ENCODE data around the gene EML4.

Gene EML4

GRCh38 chr2:42191285-42192009, 22.3 kb downstream of the EML4 start:
- no peak for DNase-seq (ENCODE audit: low spot score)
- TF ChIP-seq, protein P1, sequence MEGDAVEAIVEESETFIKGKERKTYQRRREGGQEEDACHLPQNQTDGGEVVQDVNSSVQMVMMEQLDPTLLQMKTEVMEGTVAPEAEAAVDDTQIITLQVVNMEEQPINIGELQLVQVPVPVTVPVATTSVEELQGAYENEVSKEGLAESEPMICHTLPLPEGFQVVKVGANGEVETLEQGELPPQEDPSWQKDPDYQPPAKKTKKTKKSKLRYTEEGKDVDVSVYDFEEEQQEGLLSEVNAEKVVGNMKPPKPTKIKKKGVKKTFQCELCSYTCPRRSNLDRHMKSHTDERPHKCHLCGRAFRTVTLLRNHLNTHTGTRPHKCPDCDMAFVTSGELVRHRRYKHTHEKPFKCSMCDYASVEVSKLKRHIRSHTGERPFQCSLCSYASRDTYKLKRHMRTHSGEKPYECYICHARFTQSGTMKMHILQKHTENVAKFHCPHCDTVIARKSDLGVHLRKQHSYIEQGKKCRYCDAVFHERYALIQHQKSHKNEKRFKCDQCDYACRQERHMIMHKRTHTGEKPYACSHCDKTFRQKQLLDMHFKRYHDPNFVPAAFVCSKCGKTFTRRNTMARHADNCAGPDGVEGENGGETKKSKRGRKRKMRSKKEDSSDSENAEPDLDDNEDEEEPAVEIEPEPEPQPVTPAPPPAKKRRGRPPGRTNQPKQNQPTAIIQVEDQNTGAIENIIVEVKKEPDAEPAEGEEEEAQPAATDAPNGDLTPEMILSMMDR (IDR thresholded peaks at IDR 0.05; ENCODE audit: borderline replicate concordance, control extremely low read depth, extremely low read depth, insufficient read depth, missing control alignments) = no peak
- in situ Hi-C loops (cut with MboI; ENCODE audit: low sequenced_read_pairs, unreplicated experiment) = no loop called here

GRCh38 chr2:42192010-42192373, 22.8 kb downstream of the EML4 start:
- in situ Hi-C loops (cut with MboI; ENCODE audit: low sequenced_read_pairs, unreplicated experiment) = no loop called here
- no peak for DNase-seq (ENCODE audit: low spot score)
- TF ChIP-seq, protein P1 (IDR thresholded peaks at IDR 0.05; ENCODE audit: borderline replicate concordance, control extremely low read depth, extremely low read depth, insufficient read depth, missing control alignments) = no peak

- no peak for DNase-seq (ENCODE audit: low spot score)
- in situ Hi-C loops (cut with MboI; ENCODE audit: low sequenced_read_pairs, unreplicated experiment) = no loop called here
- TF ChIP-seq, protein P1 (IDR thresholded peaks at IDR 0.05; ENCODE audit: borderline replicate concordance, control extremely low read depth, extremely low read depth, insufficient read depth, missing control alignments) = no peak
Observed at GRCh38 chr2:42192652-42193566, 23.8 kb downstream of the EML4 start.

DNA sequence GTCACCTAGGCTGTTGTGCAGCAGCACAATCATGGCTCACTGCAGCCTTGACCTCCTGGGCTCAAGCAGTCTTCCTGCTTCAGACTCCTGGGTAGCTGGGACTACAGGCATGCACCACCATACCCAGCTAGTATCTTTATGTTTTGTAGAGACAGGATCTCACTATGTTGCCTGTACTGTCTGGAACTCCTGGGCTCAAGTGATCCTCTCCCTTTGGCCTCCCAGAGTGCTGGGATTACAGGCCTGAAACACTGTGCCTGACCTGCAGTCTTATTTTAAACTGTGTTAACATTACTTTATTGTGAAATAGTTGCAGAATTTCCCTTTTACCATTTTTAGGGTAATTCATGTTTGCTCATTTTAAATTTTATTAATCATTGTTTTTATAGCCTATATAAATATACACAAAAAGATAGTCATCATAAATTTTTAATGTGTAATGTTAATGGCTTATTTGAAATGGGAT, 24.6 kb downstream of the EML4 start:
- no peak for DNase-seq (ENCODE audit: low spot score)
- TF ChIP-seq, protein P1 (IDR thresholded peaks at IDR 0.05; ENCODE audit: borderline replicate concordance, control extremely low read depth, extremely low read depth, insufficient read depth, missing control alignments) = no peak
- in situ Hi-C loops (cut with MboI; ENCODE audit: low sequenced_read_pairs, unreplicated experiment) = no loop called here

GRCh38 chr2:42194428-42194827, 25.3 kb downstream of the EML4 start:
- DNase-seq (ENCODE audit: low spot score) = no peak
- in situ Hi-C loops (cut with MboI; ENCODE audit: low sequenced_read_pairs, unreplicated experiment) = no loop called here
- TF ChIP-seq, protein P1 (IDR thresholded peaks at IDR 0.05; ENCODE audit: borderline replicate concordance, control extremely low read depth, extremely low read depth, insufficient read depth, missing control alignments) = no peak

DNA sequence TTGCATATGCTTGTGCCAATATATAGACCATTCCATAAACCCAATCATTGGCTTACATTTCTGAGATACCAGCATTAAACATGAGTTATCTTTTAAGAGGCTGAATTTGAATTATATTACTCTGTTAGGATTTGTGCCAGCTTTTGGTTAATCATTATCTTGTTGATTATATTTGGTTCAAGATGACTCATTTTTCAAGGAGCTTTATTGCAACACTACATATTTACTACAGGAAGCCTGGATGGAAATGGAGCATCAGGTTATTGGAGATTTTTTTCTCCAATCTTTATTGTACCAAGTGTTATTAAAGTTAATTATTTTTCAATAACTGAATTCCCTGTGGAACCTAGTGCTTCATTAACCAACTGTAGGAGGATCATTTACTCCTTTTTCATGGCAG, 26.4 kb downstream of the EML4 start:
- TF ChIP-seq, protein P1 (IDR thresholded peaks at IDR 0.05; ENCODE audit: borderline replicate concordance, control extremely low read depth, extremely low read depth, insufficient read depth, missing control alignments) = no peak
- in situ Hi-C loops (cut with MboI; ENCODE audit: low sequenced_read_pairs, unreplicated experiment) = no loop called here
- DNase-seq (ENCODE audit: low spot score) = no peak

All from GM13976 (cell line).